HepG2 (cell line): Measurements from ENCODE around the gene FAM78B. TPM values are rescaled to one million over a fixed set of nuclear protein-coding genes. Genes with fewer than 3 reads are reported as not detected.

Experiments
- ATAC-seq: fragments of 200-7000 bp; cut with Tn5 transposase; 3 replicates; pipeline ENCODE4 v1.9.1; 2020; ENCODE audit warnings: mild to moderate bottlenecking, moderate library complexity
- BruUV-seq: library from RNA; stranded (reverse); fragments of 400-500 nt; replicated peaks from 2 replicates; lab custom pipeline; 2021; lab: Mats Ljungman, UMichigan
- CTCF ChIA-PET: fragments of 300-600 bp; formaldehyde crosslinking; extraction: SDS; loops from one replicate; lab custom pipeline; 2021; ENCODE audit warnings: low total read pairs, inconsistent platforms, low intra/inter-chr PET ratio; lab: Yijun Ruan, JAX
- POLR2A ChIA-PET: fragments of 350-600 bp; sonication (Branson Sonifier 250); formaldehyde crosslinking; loops from one replicate; lab custom pipeline; 2020; ENCODE audit warnings: antibody characterized with exemption, inconsistent platforms; lab: Yijun Ruan, JAX
- DNase-seq: peaks from one replicate; pipeline ENCODE4 v3.0.0-alpha.2; 2015; ENCODE audit warnings: low spot score
- FAIRE-seq: peaks from 3 replicates; lab custom pipeline; 2011; peaks lifted over from hg19 to GRCh38; lab: Jason Lieb, UNC
- H2AFZ ChIP-seq: one replicate; pipeline ENCODE4 v1.6.1; 2011; ENCODE audit warnings: low read length, inconsistent platforms
- H3K27ac ChIP-seq: fragments of 300-600 bp; 3 replicates; pipeline ENCODE4 v1.8.0; 2011; ENCODE audit warnings: mixed run types, mild to moderate bottlenecking, mixed read lengths, low read length, inconsistent platforms; ENCODE audit not compliant: insufficient read depth; ENCODE audit errors: extremely low read length
- H3K27me3 ChIP-seq, 2 experiments: fragments of 200-600 bp in 1 of 2; 2 replicates in 1 of 2; 3 replicates in 1 of 2; pipeline versions ENCODE4 v1.6.0 to v1.8.0; 2011; ENCODE audit warnings: low read length in 2 of 2, mild to moderate bottlenecking in 2 of 2, moderate library complexity in 2 of 2, inconsistent platforms in 1 of 2; ENCODE audit not compliant: insufficient read depth in 2 of 2, control insufficient read depth in 1 of 2
- H3K36me3 ChIP-seq, 2 experiments: fragments of 200-600 bp in 1 of 2; replicated peaks in 1 of 2; 2 replicates in 1 of 2; 3 replicates in 1 of 2; pipeline versions ENCODE4 v1.5.1 to v1.8.0; 2011; ENCODE audit warnings: low read length in 2 of 2, inconsistent platforms in 1 of 2; ENCODE audit not compliant: insufficient read depth in 2 of 2, control insufficient read depth in 1 of 2
- H3K4me1 ChIP-seq: 2 replicates; pipeline ENCODE4 v1.5.1; 2012; ENCODE audit warnings: low read length, inconsistent platforms; ENCODE audit not compliant: insufficient read depth
- H3K4me2 ChIP-seq: 2 replicates; pipeline ENCODE4 v1.6.0; 2011; ENCODE audit warnings: low read depth, low read length, inconsistent platforms
- H3K4me3 ChIP-seq, 3 experiments: fragments of 200-600 bp in 1 of 3; sonication (generic), shearing (Covaris generic) in 1 of 3; replicated peaks in 1 of 3; 2 replicates each; pipeline ENCODE4 v1.5.1; 2011 to 2016; ENCODE audit warnings: low read length in 3 of 3, inconsistent platforms in 2 of 3, low read depth in 2 of 3, mild to moderate bottlenecking in 2 of 3, control low read depth in 1 of 3, mixed read lengths in 1 of 3; ENCODE audit not compliant: insufficient read depth in 1 of 3
- H3K79me2 ChIP-seq: one replicate; pipeline ENCODE4 v1.6.1; 2011; ENCODE audit warnings: low read length, inconsistent platforms; ENCODE audit not compliant: insufficient read depth
- H3K9ac ChIP-seq: 2 replicates; pipeline ENCODE4 v1.6.0; 2011; ENCODE audit warnings: mild to moderate bottlenecking, low read depth, low read length, inconsistent platforms; ENCODE audit not compliant: insufficient read depth
- H3K9me3 ChIP-seq: 2 replicates; pipeline ENCODE4 v1.5.1; 2012; ENCODE audit warnings: mild to moderate bottlenecking, low read length
- H4K20me1 ChIP-seq: 2 replicates; pipeline ENCODE4 v1.6.0; 2011; ENCODE audit warnings: inconsistent platforms, mild to moderate bottlenecking, low read length, moderate library complexity; ENCODE audit not compliant: insufficient read depth
- ARNTL ChIP-seq: sonication (generic); formaldehyde crosslinking; IDR thresholded peaks from 2 replicates; pipeline ENCODE4 v1.4.0; 2020; ENCODE audit warnings: mild to moderate bottlenecking, missing genetic modification reagents
- GLI4 ChIP-seq: sonication (generic); formaldehyde crosslinking; IDR thresholded peaks from 2 replicates; pipeline ENCODE4 v1.5.1; 2020; ENCODE audit warnings: missing genetic modification reagents, mild to moderate bottlenecking, moderate library complexity, borderline replicate concordance
- GTF3A ChIP-seq: sonication (generic); formaldehyde crosslinking; conservative IDR thresholded peaks from 2 replicates; pipeline ENCODE4 v1.4.0; 2020; ENCODE audit warnings: mild to moderate bottlenecking, missing genetic modification reagents
- KLF15 ChIP-seq: sonication (generic); formaldehyde crosslinking; IDR thresholded peaks from 2 replicates; pipeline ENCODE4 v1.8.1; 2023; ENCODE audit warnings: borderline replicate concordance, mild to moderate bottlenecking, inconsistent platforms, missing genetic modification reagents, mixed read lengths
- PREB ChIP-seq: sonication (generic); formaldehyde crosslinking; IDR thresholded peaks from 2 replicates; pipeline ENCODE4 v1.4.0; 2020; ENCODE audit warnings: missing genetic modification reagents
- ZFP1 ChIP-seq: IDR thresholded peaks from 2 replicates; pipeline ENCODE4 v1.6.1; 2016
- ZNF678 ChIP-seq: sonication (generic); formaldehyde crosslinking; IDR thresholded peaks from 2 replicates; pipeline ENCODE4 v1.4.0; 2020; ENCODE audit warnings: mild to moderate bottlenecking, missing genetic modification reagents
- WGBS: methylation state at CpG from one replicate; pipeline ENCODE4 v1.1.6; 2017; ENCODE audit warnings: low lambda C conversion rate; 5-methylcytosine and 5-hydroxymethylcytosine counted together
- in situ Hi-C: cut with HindIII; loops from 2 replicates; pipeline ENCODE4 v1.10.0; 2017; ENCODE audit warnings: low pct_unique_long_range_greater_than_20kb; ENCODE audit not compliant: extremely low pct_ligation_motif_present
- intact Hi-C: fragments of 100-400 bp; cut with micrococcal nuclease; formaldehyde crosslinking; loops from one replicate; pipeline ENCODE4 v1.10.0; 2022; ENCODE audit not compliant: unreplicated experiment
- polyA plus RNA-seq, 8 experiments: library from polyadenylated mRNA; depleted of rRNA in 3 of 8; stranded (reverse) in 7 of 8; unstranded in 1 of 8; fragments of >200 nt; fragmentation: Illumina TruSeq in 4 of 8; extraction: Trizol in 4 of 8; gene quantifications; 2 replicates each; pipeline versions ENCODE4 v1.2.1 to v1.2.3, GENCODE V29; 2011 to 2016; ENCODE audit warnings: low read depth in 4 of 8, missing spikeins in 1 of 8, mixed read lengths in 1 of 8; ENCODE audit not compliant: insufficient read depth in 1 of 8
- total RNA-seq, 5 experiments: library from RNA; depleted of rRNA; stranded (reverse); fragments of >200 nt; fragmentation: Illumina TruSeq; extraction: Trizol; gene quantifications; 2 replicates each; pipeline ENCODE4 v1.2.3, GENCODE V29; 2016; ENCODE audit warnings: low read depth in 1 of 5

The FAM78B gene
- total and polyA plus RNA-seq, 2 of the 13 experiments (the other 11 are each of a cell fraction or from before 2014, with no cell fraction given), result 0.22 to 0.31 TPM

- TF ChIP-seq PREB (CRISPR knock-in tag) (no peak), GLI4 (CRISPR knock-in tag) (no peak)
Measured at GRCh38 chr1:166113630-166114029, 53.2 kb downstream of the FAM78B start (continued).

GRCh38 chr1:166113031-166113430, 53.8 kb downstream of the FAM78B start:
- TF ChIP-seq ARNTL (CRISPR knock-in tag) (no peak), ZFP1 (no peak), ZNF678 (CRISPR knock-in tag) (no peak)
- TF ChIP-seq, all 625 proteins: peak for 0
- intact Hi-C loops (no loop called here), in situ Hi-C loops (no loop called here)
- no peaks in the 10 kb centered on the region for H3K27me3 ChIP-seq
- H3K4me2 ChIP-seq, result no peak overlapping the region
- no peaks in the 10 kb centered on the region for H3K79me2 ChIP-seq
- DNase-seq, result no peak
- no peak overlapping the region for H3K4me3 ChIP-seq
- H3K9me3 ChIP-seq, result no peaks in the 10 kb centered on the region
- ChIA-PET POLR2A (no interaction called here), CTCF (no interaction called here)
- no peak overlapping the region for H2AFZ ChIP-seq
- FAIRE-seq, result no peak
- ATAC-seq, result no peak
- 4% methylated on average over 3 of the region's 3 CpGs for WGBS
- no TSS peak for BruUV-seq
- no peaks in the 10 kb centered on the region for H4K20me1 ChIP-seq
- H3K9ac ChIP-seq, result no peak overlapping the region
- H3K27ac ChIP-seq, result no peak overlapping the region
- H3K36me3 ChIP-seq, result no peaks in the 10 kb centered on the region
- H3K4me1 ChIP-seq, result no peaks in the 10 kb centered on the region

GRCh38 chr1:166112425-166112824, 54.4 kb downstream of the FAM78B start:
- no peak for ATAC-seq
- intact Hi-C loops (no loop called here), in situ Hi-C loops (no loop called here)
- H3K4me2 ChIP-seq, result no peak overlapping the region
- no peaks in the 10 kb centered on the region for H3K36me3 ChIP-seq
- no peak for TF ChIP-seq GTF3A (CRISPR knock-in tag)
- TF ChIP-seq KLF15 (CRISPR knock-in tag), result no peak
- FAIRE-seq, result no peak
- H3K4me3 ChIP-seq, result no peak overlapping the region
- H3K27ac ChIP-seq, result no peak overlapping the region
- POLR2A ChIA-PET, result no interaction called here
- CTCF ChIA-PET, result no interaction called here
- no peaks in the 10 kb centered on the region for H3K79me2 ChIP-seq
- no peaks in the 10 kb centered on the region for H3K27me3 ChIP-seq
- no TSS peak for BruUV-seq
- no peak overlapping the region for H3K9ac ChIP-seq
- H4K20me1 ChIP-seq, result no peaks in the 10 kb centered on the region
- no peaks in the 10 kb centered on the region for H3K9me3 ChIP-seq
- 10% methylated on average over 2 of the region's 2 CpGs for WGBS
- no peak for DNase-seq
- H3K4me1 ChIP-seq, result no peaks in the 10 kb centered on the region
- no peak overlapping the region for H2AFZ ChIP-seq
